ENCODE results near the gene FOXL1.

Gene FOXL1

DNA sequence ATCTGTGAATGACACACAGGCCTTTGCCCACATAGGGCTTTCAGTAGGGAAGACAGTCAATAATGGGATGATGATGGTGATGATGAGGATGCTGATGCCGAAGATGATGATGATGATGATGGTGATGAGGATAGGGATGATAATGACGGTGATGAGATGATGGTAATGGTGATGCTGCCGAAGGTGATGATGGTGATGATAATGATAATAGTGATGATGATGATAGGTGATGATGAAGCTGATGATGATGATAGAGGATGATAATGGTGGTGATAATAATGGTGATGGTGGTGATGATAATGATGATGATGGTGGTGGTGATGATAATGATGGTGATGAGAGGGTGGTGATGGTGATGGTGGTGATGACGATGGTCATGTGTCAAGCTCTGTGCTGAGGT is 12.9 kb downstream of the FOXL1 start:
- Histone ChIP-seq H3K27ac (replicated peaks) (no peak overlapping the region), H3K27me3 (ENCODE audit: insufficient read depth, poor library complexity, severe bottlenecking) (no peaks in the 10 kb centered on the region), H3K4me3 (replicated peaks; ENCODE audit: insufficient read depth, low read length) (no peak overlapping the region)
- no peak for DNase-seq (ENCODE audit: low read depth in 1 of 2, low spot score in 1 of 2)
- TF ChIP-seq GABPA (IDR thresholded peaks at IDR 0.05; ENCODE audit: low read depth) (no peak), POLR2AphosphoS5 (IDR thresholded peaks at IDR 0.05; ENCODE audit: low read depth) (no peak), SPI1 (IDR thresholded peaks at IDR 0.05; ENCODE audit: borderline replicate concordance, low read depth) (no peak)
- TF ChIP-seq, protein P1, sequence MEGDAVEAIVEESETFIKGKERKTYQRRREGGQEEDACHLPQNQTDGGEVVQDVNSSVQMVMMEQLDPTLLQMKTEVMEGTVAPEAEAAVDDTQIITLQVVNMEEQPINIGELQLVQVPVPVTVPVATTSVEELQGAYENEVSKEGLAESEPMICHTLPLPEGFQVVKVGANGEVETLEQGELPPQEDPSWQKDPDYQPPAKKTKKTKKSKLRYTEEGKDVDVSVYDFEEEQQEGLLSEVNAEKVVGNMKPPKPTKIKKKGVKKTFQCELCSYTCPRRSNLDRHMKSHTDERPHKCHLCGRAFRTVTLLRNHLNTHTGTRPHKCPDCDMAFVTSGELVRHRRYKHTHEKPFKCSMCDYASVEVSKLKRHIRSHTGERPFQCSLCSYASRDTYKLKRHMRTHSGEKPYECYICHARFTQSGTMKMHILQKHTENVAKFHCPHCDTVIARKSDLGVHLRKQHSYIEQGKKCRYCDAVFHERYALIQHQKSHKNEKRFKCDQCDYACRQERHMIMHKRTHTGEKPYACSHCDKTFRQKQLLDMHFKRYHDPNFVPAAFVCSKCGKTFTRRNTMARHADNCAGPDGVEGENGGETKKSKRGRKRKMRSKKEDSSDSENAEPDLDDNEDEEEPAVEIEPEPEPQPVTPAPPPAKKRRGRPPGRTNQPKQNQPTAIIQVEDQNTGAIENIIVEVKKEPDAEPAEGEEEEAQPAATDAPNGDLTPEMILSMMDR (IDR thresholded peaks at IDR 0.05; ENCODE audit: insufficient read depth, low read length), result no peak
- TF ChIP-seq, protein P2, sequence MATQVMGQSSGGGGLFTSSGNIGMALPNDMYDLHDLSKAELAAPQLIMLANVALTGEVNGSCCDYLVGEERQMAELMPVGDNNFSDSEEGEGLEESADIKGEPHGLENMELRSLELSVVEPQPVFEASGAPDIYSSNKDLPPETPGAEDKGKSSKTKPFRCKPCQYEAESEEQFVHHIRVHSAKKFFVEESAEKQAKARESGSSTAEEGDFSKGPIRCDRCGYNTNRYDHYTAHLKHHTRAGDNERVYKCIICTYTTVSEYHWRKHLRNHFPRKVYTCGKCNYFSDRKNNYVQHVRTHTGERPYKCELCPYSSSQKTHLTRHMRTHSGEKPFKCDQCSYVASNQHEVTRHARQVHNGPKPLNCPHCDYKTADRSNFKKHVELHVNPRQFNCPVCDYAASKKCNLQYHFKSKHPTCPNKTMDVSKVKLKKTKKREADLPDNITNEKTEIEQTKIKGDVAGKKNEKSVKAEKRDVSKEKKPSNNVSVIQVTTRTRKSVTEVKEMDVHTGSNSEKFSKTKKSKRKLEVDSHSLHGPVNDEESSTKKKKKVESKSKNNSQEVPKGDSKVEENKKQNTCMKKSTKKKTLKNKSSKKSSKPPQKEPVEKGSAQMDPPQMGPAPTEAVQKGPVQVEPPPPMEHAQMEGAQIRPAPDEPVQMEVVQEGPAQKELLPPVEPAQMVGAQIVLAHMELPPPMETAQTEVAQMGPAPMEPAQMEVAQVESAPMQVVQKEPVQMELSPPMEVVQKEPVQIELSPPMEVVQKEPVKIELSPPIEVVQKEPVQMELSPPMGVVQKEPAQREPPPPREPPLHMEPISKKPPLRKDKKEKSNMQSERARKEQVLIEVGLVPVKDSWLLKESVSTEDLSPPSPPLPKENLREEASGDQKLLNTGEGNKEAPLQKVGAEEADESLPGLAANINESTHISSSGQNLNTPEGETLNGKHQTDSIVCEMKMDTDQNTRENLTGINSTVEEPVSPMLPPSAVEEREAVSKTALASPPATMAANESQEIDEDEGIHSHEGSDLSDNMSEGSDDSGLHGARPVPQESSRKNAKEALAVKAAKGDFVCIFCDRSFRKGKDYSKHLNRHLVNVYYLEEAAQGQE (IDR thresholded peaks at IDR 0.05; ENCODE audit: insufficient replicate concordance, low read depth), result no peak

DNA sequence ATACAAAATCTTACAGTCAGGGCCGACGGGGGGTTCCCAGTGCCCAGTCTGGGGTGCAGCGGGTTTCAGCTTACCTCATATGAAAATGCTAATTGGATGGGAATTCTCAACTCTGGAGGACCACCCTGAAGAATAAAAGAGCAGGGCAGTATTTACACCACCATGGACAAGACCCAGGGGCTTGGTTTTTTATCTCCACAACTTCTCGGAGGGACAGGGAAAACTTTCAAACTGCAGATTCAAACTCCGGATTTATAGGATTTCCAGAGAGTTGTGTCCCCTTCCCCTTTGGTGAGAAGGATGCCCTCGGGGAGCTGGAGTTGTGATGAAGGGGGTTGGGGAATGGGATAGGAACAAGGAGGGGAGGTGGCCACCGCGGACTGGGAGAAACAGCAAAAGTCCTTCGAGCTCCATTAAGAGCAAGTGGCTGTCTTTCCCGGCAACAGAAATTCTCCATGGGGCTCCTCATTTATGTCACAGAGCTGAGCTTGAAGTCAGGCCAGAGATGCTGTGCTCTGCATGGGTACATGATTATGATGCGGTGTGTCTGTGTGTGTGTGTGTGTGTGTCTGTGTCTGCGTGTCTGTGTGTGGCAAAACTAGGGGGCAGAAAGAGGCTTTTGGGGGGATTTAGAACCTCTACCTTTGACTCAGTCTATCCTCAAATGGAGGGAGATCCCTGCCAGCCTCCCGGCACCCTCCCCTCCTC is 15.7 kb downstream of the FOXL1 start:
- no peak overlapping the region for H3K4me3 ChIP-seq (replicated peaks; ENCODE audit: insufficient read depth, low read length)
- H3K27ac ChIP-seq (replicated peaks), result no peak overlapping the region
- TF ChIP-seq GABPA (IDR thresholded peaks at IDR 0.05; ENCODE audit: low read depth) (no peak), POLR2AphosphoS5 (IDR thresholded peaks at IDR 0.05; ENCODE audit: low read depth) (no peak), SPI1 (IDR thresholded peaks at IDR 0.05; ENCODE audit: borderline replicate concordance, low read depth) (no peak)
- TF ChIP-seq, protein P1 (IDR thresholded peaks at IDR 0.05; ENCODE audit: insufficient read depth, low read length), result no peak
- TF ChIP-seq, protein P2 (IDR thresholded peaks at IDR 0.05; ENCODE audit: insufficient replicate concordance, low read depth), result no peak
- H3K27me3 ChIP-seq (ENCODE audit: insufficient read depth, poor library complexity, severe bottlenecking), result no peaks in the 10 kb centered on the region
- no peak for DNase-seq (ENCODE audit: low read depth in 1 of 2, low spot score in 1 of 2)

DNA sequence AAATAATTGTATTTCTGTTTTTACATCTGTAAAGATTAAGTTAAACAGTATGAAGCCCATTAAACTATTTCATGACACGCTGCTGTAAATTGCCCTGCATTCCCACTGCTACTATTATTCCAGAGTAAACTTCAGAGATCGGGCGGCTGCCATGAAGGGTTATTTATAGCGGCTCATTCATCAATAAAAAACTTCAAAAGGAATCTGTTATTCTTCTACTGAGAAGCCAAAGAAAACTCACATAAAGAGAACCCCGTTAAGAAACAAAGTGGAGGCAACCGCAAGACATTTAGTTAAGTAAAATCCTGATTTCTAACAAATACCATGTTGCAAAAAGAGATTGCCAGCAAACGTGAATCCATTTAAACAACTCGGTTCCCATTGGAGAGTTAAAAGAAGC is 16.4 kb downstream of the FOXL1 start:
- TF ChIP-seq, protein P1 (IDR thresholded peaks at IDR 0.05; ENCODE audit: insufficient read depth, low read length), result no peak
- TF ChIP-seq GABPA (IDR thresholded peaks at IDR 0.05; ENCODE audit: low read depth), result no peak
- TF ChIP-seq, protein P2 (IDR thresholded peaks at IDR 0.05; ENCODE audit: insufficient replicate concordance, low read depth), result no peak
- TF ChIP-seq POLR2AphosphoS5 (IDR thresholded peaks at IDR 0.05; ENCODE audit: low read depth), result no peak
- TF ChIP-seq SPI1 (IDR thresholded peaks at IDR 0.05; ENCODE audit: borderline replicate concordance, low read depth), result no peak

More for the DNA sequence above, 16.4 kb downstream of the FOXL1 start:
- H3K4me3 ChIP-seq (replicated peaks; ENCODE audit: insufficient read depth, low read length), result no peak overlapping the region
- no peak overlapping the region for H3K27ac ChIP-seq (replicated peaks)
- no peak for DNase-seq (ENCODE audit: low read depth in 1 of 2, low spot score in 1 of 2)
- no peaks in the 10 kb centered on the region for H3K27me3 ChIP-seq (ENCODE audit: insufficient read depth, poor library complexity, severe bottlenecking)
